CD8-positive, alpha-beta memory T cell (primary cell): Measurements from ENCODE around the gene CLASP1. TPM values are rescaled to one million over a fixed set of nuclear protein-coding genes. Genes with fewer than 3 reads are reported as not detected.
A peak's percentile ranks its signal among the peaks of the same experiment; 100 is the strongest.

ENCODE experiments used
- CTCF ChIA-PET: fragments of 350-600 bp; sonication (Branson Sonifier 250); formaldehyde crosslinking; loops from one replicate; lab custom pipeline; 2021; ENCODE audit warnings: antibody characterized with exemption; lab: Charles Lee
- POLR2A ChIA-PET: fragments of 350-600 bp; sonication (Branson Sonifier 250); formaldehyde crosslinking; loops from one replicate; lab custom pipeline; 2021; ENCODE audit warnings: antibody characterized with exemption; lab: Charles Lee
- DNase-seq, 5 donors: peaks; one replicate each; pipeline versions ENCODE4 v3.0.0 to v3.0.0-alpha.2; 2020 to 2022; ENCODE audit warnings: mixed read lengths in 1 of 5
- H3K27ac ChIP-seq: one replicate; pipeline ENCODE4 v1.7.0; 2013; ENCODE audit warnings: low read depth, mild to moderate bottlenecking, low read length, moderate library complexity
- H3K27me3 ChIP-seq: 2 replicates; pipeline ENCODE4 v1.7.0; 2013; ENCODE audit warnings: low read length, mild to moderate bottlenecking; ENCODE audit not compliant: insufficient read depth, poor library complexity, severe bottlenecking
- H3K36me3 ChIP-seq: 2 replicates; pipeline ENCODE4 v1.7.0; 2013; ENCODE audit warnings: mild to moderate bottlenecking, low read length, moderate library complexity; ENCODE audit not compliant: insufficient read depth
- H3K4me1 ChIP-seq: 2 replicates; pipeline ENCODE4 v1.7.0; 2013; ENCODE audit warnings: mild to moderate bottlenecking, low read length, moderate library complexity; ENCODE audit not compliant: insufficient read depth
- H3K4me3 ChIP-seq: 2 replicates; pipeline ENCODE4 v1.7.0; 2013; ENCODE audit warnings: mild to moderate bottlenecking, low read length
- H3K9me3 ChIP-seq: 2 replicates; pipeline ENCODE4 v1.7.0; 2013; ENCODE audit warnings: mild to moderate bottlenecking, low read length
- H3K27ac Mint-ChIP-seq, 8 donors: one replicate each; pipeline ENCODE4 v1.8.0; 2020 to 2021; ENCODE audit warnings: mixed read lengths in 8 of 8, mild to moderate bottlenecking in 6 of 8, inconsistent platforms in 3 of 8, moderate library complexity in 3 of 8
- H3K27me3 Mint-ChIP-seq, 2 donors: one replicate each; pipeline ENCODE4 v1.8.0; 2020 to 2021; ENCODE audit warnings: mixed read lengths in 2 of 2, mild to moderate bottlenecking in 1 of 2, moderate library complexity in 1 of 2
- H3K36me3 Mint-ChIP-seq, 3 donors: one replicate each; pipeline ENCODE4 v1.8.0; 2020 to 2021; ENCODE audit warnings: mixed read lengths in 3 of 3, inconsistent platforms in 1 of 3, mild to moderate bottlenecking in 1 of 3
- H3K4me1 Mint-ChIP-seq, 3 donors: one replicate each; pipeline ENCODE4 v1.8.0; 2020 to 2021; ENCODE audit warnings: mixed read lengths in 3 of 3, inconsistent platforms in 1 of 3, mild to moderate bottlenecking in 1 of 3
- H3K4me3 Mint-ChIP-seq, 7 donors: one replicate each; pipeline ENCODE4 v1.8.0; 2020 to 2021; ENCODE audit warnings: mixed read lengths in 7 of 7, mild to moderate bottlenecking in 6 of 7, moderate library complexity in 4 of 7, inconsistent platforms in 2 of 7
- H3K9me3 Mint-ChIP-seq, 5 donors: one replicate each; pipeline ENCODE4 v1.8.0; 2020 to 2022; ENCODE audit warnings: mixed read lengths in 5 of 5, mild to moderate bottlenecking in 3 of 5, moderate library complexity in 2 of 5, inconsistent platforms in 1 of 5
- polyA plus RNA-seq: library from polyadenylated mRNA; unstranded; fragments of 300-500 nt; fragmentation: Illumina TruSeq; gene quantifications from one replicate; pipeline ENCODE4 v1.2.3, GENCODE V29; 2021
- total RNA-seq, 2 experiments: library from RNA; stranded (reverse); gene quantifications; one replicate each; pipeline ENCODE4 v1.2.3, GENCODE V29; 2021

Gene CLASP1
- total and polyA plus RNA-seq, 3 experiments from 2014 or later, result 22.2 to 66.0 (median 62.6) TPM

- CTCF ChIA-PET, result no interaction called here
Observed at GRCh38 chr2:121603185-121603584, 46.1 kb downstream of the CLASP1 start.

GRCh38 chr2:121599963-121600651 is 49.2 kb downstream of the CLASP1 start:
- Histone ChIP-seq H3K9me3 (no peaks in the 10 kb centered on the region), H3K36me3 (peaks cover 2% of the 10 kb centered on the region), H3K4me3 (no peak overlapping the region), H3K27ac (no peak overlapping the region), H3K4me1 (peaks cover 34% of the 10 kb centered on the region), H3K27me3 (no peaks in the 10 kb centered on the region)
- CTCF ChIA-PET, result no interaction called here
- peaks cover 57 to 85% (median 80%) of the 10 kb centered on the region in 3 donors for H3K4me1 Mint-ChIP-seq
- no peaks in the 10 kb centered on the region for H3K27me3 Mint-ChIP-seq
- no peak for DNase-seq
- peak overlapping the region in 2 of 7 donors; percentile 27 to 40 for H3K4me3 Mint-ChIP-seq
- no peaks in the 10 kb centered on the region for H3K9me3 Mint-ChIP-seq
- H3K27ac Mint-ChIP-seq, result peak overlapping the region in 4 of 8 donors; percentile 4 to 51 (median 28)
- POLR2A ChIA-PET, result no interaction called here
- peaks cover 4 to 53% (median 5%) of the 10 kb centered on the region in 3 donors for H3K36me3 Mint-ChIP-seq

More at GRCh38 chr2:121603185-121603584, 46.1 kb downstream of the CLASP1 start:
- Mint-ChIP-seq H3K4me1 (peaks cover 54 to 81% (median 75%) of the 10 kb centered on the region in 3 donors), H3K36me3 (peaks cover 4 to 63% (median 19%) of the 10 kb centered on the region in 3 donors), H3K9me3 (no peaks in the 10 kb centered on the region), H3K27ac (peak overlapping the region in 1 of 8 donors; percentile 10), H3K27me3 (peaks cover 0 to 2% of the 10 kb centered on the region in 2 donors), H3K4me3 (no peak overlapping the region)
- H3K4me3 ChIP-seq, result no peak overlapping the region
- no peak for DNase-seq
- H3K27me3 ChIP-seq, result no peaks in the 10 kb centered on the region
- H3K27ac ChIP-seq, result no peak overlapping the region
- peaks cover 10% of the 10 kb centered on the region for H3K36me3 ChIP-seq
- H3K9me3 ChIP-seq, result no peaks in the 10 kb centered on the region
- H3K4me1 ChIP-seq, result peaks cover 11% of the 10 kb centered on the region
- POLR2A ChIA-PET, result interaction anchor here (1.2 kb wide), 1 partner anchor 72 kb away, joined by 3 read pairs; no protein-coding TSS in a partner anchor

GRCh38 chr2:121598087-121598486 is 51.2 kb downstream of the CLASP1 start:
- Histone ChIP-seq H3K4me1 (peaks cover 34% of the 10 kb centered on the region), H3K9me3 (no peaks in the 10 kb centered on the region), H3K4me3 (no peak overlapping the region), H3K36me3 (no peaks in the 10 kb centered on the region), H3K27me3 (no peaks in the 10 kb centered on the region), H3K27ac (no peak overlapping the region)
- CTCF ChIA-PET, result no interaction called here
- Mint-ChIP-seq H3K9me3 (no peaks in the 10 kb centered on the region), H3K27me3 (no peaks in the 10 kb centered on the region), H3K36me3 (peaks cover 0 to 33% (median 2%) of the 10 kb centered on the region in 3 donors), H3K4me1 (peaks cover 54 to 72% (median 71%) of the 10 kb centered on the region in 3 donors), H3K27ac (peak overlapping the region in 3 of 8 donors; percentile 27 to 66 (median 45)), H3K4me3 (no peak overlapping the region)
- POLR2A ChIA-PET, result no interaction called here
- no peak for DNase-seq

GRCh38 chr2:121596221-121597080 is 52.8 kb downstream of the CLASP1 start:
- no peak for DNase-seq
- Histone ChIP-seq H3K4me3 (peak overlapping the region; percentile 11), H3K36me3 (no peaks in the 10 kb centered on the region), H3K9me3 (no peaks in the 10 kb centered on the region), H3K27ac (peak overlapping the region; percentile 20), H3K4me1 (peaks cover 34% of the 10 kb centered on the region), H3K27me3 (no peaks in the 10 kb centered on the region)
- Mint-ChIP-seq H3K4me3 (peak overlapping the region in 4 of 7 donors; percentile 40 to 74 (median 60)), H3K4me1 (peaks cover 49 to 68% (median 67%) of the 10 kb centered on the region in 3 donors), H3K27ac (peak overlapping the region; percentile 27 to 87 (median 64)), H3K36me3 (peaks cover 0 to 24% (median 8%) of the 10 kb centered on the region in 3 donors), H3K9me3 (no peaks in the 10 kb centered on the region), H3K27me3 (no peaks in the 10 kb centered on the region)
- CTCF ChIA-PET, result interaction anchor here (0.7 kb wide), 1 partner anchor 103 kb away, joined by 3 read pairs; no protein-coding TSS in a partner anchor
- POLR2A ChIA-PET, result no interaction called here

- Histone ChIP-seq H3K9me3 (no peaks in the 10 kb centered on the region), H3K27ac (peak overlapping the region; percentile 20), H3K27me3 (no peaks in the 10 kb centered on the region), H3K4me3 (no peak overlapping the region), H3K36me3 (no peaks in the 10 kb centered on the region), H3K4me1 (peaks cover 28% of the 10 kb centered on the region)
- POLR2A ChIA-PET, result no interaction called here
- Mint-ChIP-seq H3K4me1 (peaks cover 42 to 62% (median 60%) of the 10 kb centered on the region in 3 donors), H3K27me3 (no peaks in the 10 kb centered on the region), H3K9me3 (no peaks in the 10 kb centered on the region), H3K4me3 (no peak overlapping the region), H3K36me3 (peaks cover 0 to 17% (median 7%) of the 10 kb centered on the region in 3 donors), H3K27ac (peak overlapping the region in 7 of 8 donors; percentile 31 to 72 (median 54))
- no peak for DNase-seq
- CTCF ChIA-PET, result no interaction called here
Observed at GRCh38 chr2:121595012-121595891, 54.0 kb downstream of the CLASP1 start.

- ChIA-PET POLR2A (no interaction called here), CTCF (no interaction called here)
- H3K27me3 ChIP-seq, result no peaks in the 10 kb centered on the region
- Mint-ChIP-seq H3K36me3 (peaks cover 0 to 30% (median 10%) of the 10 kb centered on the region in 3 donors), H3K4me1 (peaks cover 34 to 53% (median 49%) of the 10 kb centered on the region in 3 donors), H3K9me3 (no peaks in the 10 kb centered on the region), H3K27ac (peak overlapping the region in 3 of 8 donors; percentile 56 to 84 (median 83)), H3K4me3 (no peak overlapping the region), H3K27me3 (no peaks in the 10 kb centered on the region)
- H3K4me1 ChIP-seq, result peaks cover 3% of the 10 kb centered on the region
- no peak overlapping the region for H3K4me3 ChIP-seq
- H3K27ac ChIP-seq, result no peak overlapping the region
- no peak for DNase-seq
- no peaks in the 10 kb centered on the region for H3K9me3 ChIP-seq
- H3K36me3 ChIP-seq, result no peaks in the 10 kb centered on the region
Observed at GRCh38 chr2:121591199-121591598, 58.1 kb downstream of the CLASP1 start.

- Mint-ChIP-seq H3K4me3 (no peak overlapping the region), H3K27me3 (no peaks in the 10 kb centered on the region), H3K4me1 (peaks cover 29 to 58% (median 47%) of the 10 kb centered on the region in 3 donors), H3K27ac (peak overlapping the region in 1 of 8 donors; percentile 30), H3K9me3 (no peaks in the 10 kb centered on the region), H3K36me3 (peaks cover 0 to 34% (median 17%) of the 10 kb centered on the region in 3 donors)
- POLR2A ChIA-PET, result interaction anchor here (0.9 kb wide), 1 partner anchor 111 kb away, joined by 3 read pairs; no protein-coding TSS in a partner anchor
- no peaks in the 10 kb centered on the region for H3K36me3 ChIP-seq
- no peaks in the 10 kb centered on the region for H3K27me3 ChIP-seq
- no peaks in the 10 kb centered on the region for H3K4me1 ChIP-seq
- H3K27ac ChIP-seq, result no peak overlapping the region
- CTCF ChIA-PET, result no interaction called here
- H3K9me3 ChIP-seq, result no peaks in the 10 kb centered on the region
- DNase-seq, result no peak
- no peak overlapping the region for H3K4me3 ChIP-seq
Observed at GRCh38 chr2:121588357-121588756, 60.9 kb downstream of the CLASP1 start.
